A549 (cell line): Measurements from ENCODE around the gene ST13. TPM values are rescaled to one million over a fixed set of nuclear protein-coding genes. Genes with fewer than 3 reads are reported as not detected.
A peak's percentile ranks its signal among the peaks of the same experiment; 100 is the strongest.

Experiments
- ATAC-seq, 2 experiments: fragments of 200-7000 bp in 1 of 2; fragments of >200 bp in 1 of 2; cut with Nextera tagmentation in 1 of 2; cut with Tn5 transposase in 1 of 2; 3 replicates each; pipeline versions ENCODE4 v1.8.0 to v1.9.1; 2018 to 2020; ENCODE audit warnings: mild to moderate bottlenecking in 1 of 2, moderate library complexity in 1 of 2
- CTCF ChIA-PET: fragments of 300-600 bp; sonication (Branson Sonifier 250); formaldehyde crosslinking; extraction: SDS; loops from one replicate; lab custom pipeline; 2021; ENCODE audit warnings: antibody characterized with exemption, inconsistent platforms; lab: Yijun Ruan, JAX
- POLR2A ChIA-PET: fragments of 350-600 bp; formaldehyde crosslinking; extraction: SDS; loops from one replicate; lab custom pipeline; 2021; ENCODE audit warnings: antibody characterized with exemption, inconsistent platforms; lab: Yijun Ruan, JAX
- DNase-seq, 2 experiments: peaks; one replicate each; pipeline versions ENCODE4 v3.0.0 to v3.0.0-alpha.2; 2011 to 2016; ENCODE audit warnings: low read depth in 1 of 2, low spot score in 1 of 2
- FAIRE-seq: peaks from 2 replicates; lab custom pipeline; 2011; peaks lifted over from hg19 to GRCh38; lab: Jason Lieb, UNC
- H3K27ac ChIP-seq, 2 experiments: fragments of >200 bp; sonication (Bioruptor Twin); formaldehyde crosslinking; 3 replicates each; pipeline ENCODE4 v1.5.1; 2016 to 2017
- H3K4me1 ChIP-seq: fragments of >200 bp; sonication (Bioruptor Twin); formaldehyde crosslinking; 3 replicates; pipeline ENCODE4 v1.6.1; 2016
- H3K4me2 ChIP-seq: fragments of >200 bp; sonication (Bioruptor Twin); formaldehyde crosslinking; 3 replicates; pipeline ENCODE4 v1.6.1; 2016
- H3K4me3 ChIP-seq: fragments of >200 bp; sonication (Bioruptor Twin); formaldehyde crosslinking; 3 replicates; pipeline ENCODE4 v1.5.1; 2016
- H3K9me3 ChIP-seq: fragments of >200 bp; sonication (Bioruptor Twin); formaldehyde crosslinking; 3 replicates; pipeline ENCODE4 v1.6.1; 2016
- BHLHE40 ChIP-seq: IDR thresholded peaks from 2 replicates; pipeline ENCODE4 v1.6.1; 2012; ENCODE audit warnings: low read depth, low read length, inconsistent platforms
- CHD4 ChIP-seq: fragments of 200-600 bp; sonication (generic); IDR thresholded peaks from 2 replicates; pipeline ENCODE4 v1.6.1; 2016; ENCODE audit warnings: antibody characterized with exemption, mild to moderate bottlenecking, borderline replicate concordance
- EP300 ChIP-seq, 2 experiments: fragments of >200 bp; sonication (Bioruptor Twin); formaldehyde crosslinking; IDR thresholded peaks; 2 replicates in 1 of 2; 3 replicates in 1 of 2; pipeline ENCODE4 v1.6.1; 2016 to 2017
- JUN ChIP-seq, 2 experiments: fragments of >200 bp; sonication (Bioruptor Twin); formaldehyde crosslinking; IDR thresholded peaks; 2 replicates in 1 of 2; 3 replicates in 1 of 2; pipeline ENCODE4 v1.6.1; 2016 to 2017
- MAFK ChIP-seq: fragments of 450-650 bp; IDR thresholded peaks from 2 replicates; pipeline ENCODE4 v1.6.1; 2014; ENCODE audit not compliant: partially characterized antibody
- MYC ChIP-seq: IDR thresholded peaks from 2 replicates; pipeline ENCODE4 v1.6.1; 2012; ENCODE audit warnings: mild to moderate bottlenecking, inconsistent platforms, low read length, improper control_type of control experiment, borderline replicate concordance
- PHF8 ChIP-seq: fragments of 200-600 bp; sonication (generic); IDR thresholded peaks from 2 replicates; pipeline ENCODE4 v1.6.1; 2016; ENCODE audit warnings: low read depth, mild to moderate bottlenecking, antibody characterized with exemption, moderate library complexity, borderline replicate concordance
- POLR2A ChIP-seq: IDR thresholded peaks from 2 replicates; pipeline ENCODE4 v1.6.1; 2012; ENCODE audit warnings: mild to moderate bottlenecking, low read length
- POLR2AphosphoS2 ChIP-seq: conservative IDR thresholded peaks from 2 replicates; pipeline ENCODE4 v1.6.1; 2012; ENCODE audit warnings: low read length, improper control_type of control experiment, inconsistent platforms
- RAD21 ChIP-seq, 2 experiments: fragments of >200 bp in 1 of 2; sonication (Bioruptor Twin) in 1 of 2; formaldehyde crosslinking in 1 of 2; IDR thresholded peaks in 1 of 2; conservative IDR thresholded peaks in 1 of 2; 2 replicates in 1 of 2; 3 replicates in 1 of 2; pipeline ENCODE4 v1.6.1; 2012 to 2018; ENCODE audit warnings: inconsistent platforms in 1 of 2
- RARB ChIP-seq: fragments of 250-450 bp; sonication (Bioruptor Pico); IDR thresholded peaks from 2 replicates; pipeline ENCODE4 v1.8.0; 2021; ENCODE audit warnings: mild to moderate bottlenecking, moderate library complexity
- RNF2 ChIP-seq: fragments of 200-600 bp; sonication (generic); IDR thresholded peaks from 2 replicates; pipeline ENCODE4 v1.6.1; 2016; ENCODE audit warnings: low read depth, mild to moderate bottlenecking, antibody characterized with exemption, moderate library complexity, borderline replicate concordance
- USF2 ChIP-seq: fragments of 450-650 bp; IDR thresholded peaks from 2 replicates; pipeline ENCODE4 v1.6.1; 2014; ENCODE audit warnings: antibody characterized with exemption
- ZFP36 ChIP-seq: fragments of 450-650 bp; IDR thresholded peaks from 2 replicates; pipeline ENCODE4 v1.6.1; 2014; ENCODE audit warnings: borderline replicate concordance; ENCODE audit not compliant: partially characterized antibody
- ZNF302 ChIP-seq: fragments of 250-450 bp; sonication (Bioruptor Pico); IDR thresholded peaks from 2 replicates; pipeline ENCODE4 v1.9.0; 2021; ENCODE audit warnings: inconsistent platforms, mild to moderate bottlenecking, moderate library complexity
- WGBS: methylation state at CpG from one replicate; pipeline ENCODE4 v1.1.6; 2017; ENCODE audit errors: missing lambda C conversion rate; 5-methylcytosine and 5-hydroxymethylcytosine counted together
- polyA plus RNA-seq, 4 experiments: library from polyadenylated mRNA; depleted of rRNA in 3 of 4; stranded (reverse); fragments of >200 nt; fragmentation: RNase III in 1 of 4; extraction: RNeasy Plus Mini Kit Qiagen cat#74134 plus additional on column Dnase treatment in 1 of 4; gene quantifications; 2 replicates in 3 of 4; 3 replicates in 1 of 4; pipeline ENCODE4 v1.2.3, GENCODE V29; 2011 to 2017
- TF ChIP-seq, protein P1 (sequence below): fragments of >200 bp; sonication (Bioruptor Twin); formaldehyde crosslinking; IDR thresholded peaks from 3 replicates; pipeline ENCODE4 v1.5.1; 2016
- TF ChIP-seq, protein P2 (sequence below): IDR thresholded peaks from 2 replicates; pipeline ENCODE4 v1.6.1; 2012; ENCODE audit warnings: low read depth, borderline replicate concordance
- TF ChIP-seq, protein P3 (sequence below): IDR thresholded peaks from 2 replicates; pipeline ENCODE4 v1.6.1; 2012

Gene ST13
- polyA plus RNA-seq, 2 of the 4 experiments (the other 2 are of a cell fraction): 181 to 227 TPM

DNA sequence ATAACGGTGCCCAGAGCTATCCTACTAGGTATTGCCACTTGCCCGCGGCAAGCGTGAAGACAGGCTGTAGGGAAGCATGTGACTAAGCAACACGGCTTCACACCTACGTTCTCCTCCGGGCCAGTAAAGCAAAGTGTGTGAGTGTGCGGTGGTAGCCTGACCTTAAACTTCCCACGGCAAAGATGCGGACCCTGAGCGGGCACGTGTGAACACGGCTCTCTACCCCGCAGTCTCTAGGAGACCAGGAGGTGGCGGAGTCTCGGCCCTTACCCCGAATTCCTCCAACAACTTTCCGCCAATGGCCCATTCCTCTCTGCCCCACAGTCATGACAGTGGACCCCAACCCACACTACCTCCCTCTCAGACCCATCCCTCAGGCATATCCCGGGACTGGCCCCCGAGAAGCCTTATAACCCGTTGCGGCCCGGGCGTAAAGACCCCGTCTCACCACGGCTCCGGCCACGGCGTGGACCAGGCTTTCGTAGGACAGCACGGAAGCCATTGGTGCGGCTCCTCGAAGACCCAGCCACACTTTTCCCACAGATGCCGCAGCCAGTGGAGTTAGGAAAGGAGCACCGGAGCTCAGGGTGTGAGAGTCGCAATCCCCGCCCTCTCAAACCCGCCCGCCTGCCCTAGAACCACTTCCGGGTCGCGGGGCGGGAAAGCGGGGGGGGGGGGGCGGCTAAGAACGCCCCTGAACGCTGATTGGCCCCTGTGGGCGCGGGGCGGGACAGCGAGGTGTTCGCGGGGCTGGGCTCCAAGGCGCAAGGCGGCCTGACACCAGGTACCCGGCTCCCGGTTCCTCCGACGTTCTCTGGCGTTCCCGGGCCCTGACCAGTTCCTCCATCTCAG is 37.5 kb downstream of the ST13 start, which contains the start of gene SLC25A17:
SLC25A17 (minus strand) TSS at position 600 of the 852 bp plus-strand sequence; CDS start at position 502, 98 bp downstream.
- H3K4me2 ChIP-seq: peak within 1 kb of the TSS; percentile 96
- peak; percentile 78 to 82 for DNase-seq
- H3K9me3 ChIP-seq: no peaks in the 10 kb centered on the region
- ChIA-PET CTCF (interaction anchor here (0.6 to 2.3 kb wide), 9 partner anchors 9 to 1730 kb away, joined by 3 to 7 read pairs (median 4); partner anchors contain the start of gene DNAJB7), POLR2A (interaction anchor here (0.6 to 1.6 kb wide), 5 partner anchors 38 to 167 kb away, joined by 3 to 5 read pairs (median 4); partner anchors contain the start of genes ST13 and XPNPEP3)
- H3K4me1 ChIP-seq: peaks cover 19% of the 10 kb centered on the region; the same call in 2 of the 3 replicates
- H3K4me3 ChIP-seq: peak within 1 kb of the TSS; percentile 93
- peak; percentile 95 to 98 for ATAC-seq
- 1% methylated on average over 23 of the region's 61 CpGs for WGBS
- no peak for TF ChIP-seq ZFP36
- TF ChIP-seq EP300 (IDR thresholded peaks at IDR 0.05): no peak
- TF ChIP-seq, protein P1, sequence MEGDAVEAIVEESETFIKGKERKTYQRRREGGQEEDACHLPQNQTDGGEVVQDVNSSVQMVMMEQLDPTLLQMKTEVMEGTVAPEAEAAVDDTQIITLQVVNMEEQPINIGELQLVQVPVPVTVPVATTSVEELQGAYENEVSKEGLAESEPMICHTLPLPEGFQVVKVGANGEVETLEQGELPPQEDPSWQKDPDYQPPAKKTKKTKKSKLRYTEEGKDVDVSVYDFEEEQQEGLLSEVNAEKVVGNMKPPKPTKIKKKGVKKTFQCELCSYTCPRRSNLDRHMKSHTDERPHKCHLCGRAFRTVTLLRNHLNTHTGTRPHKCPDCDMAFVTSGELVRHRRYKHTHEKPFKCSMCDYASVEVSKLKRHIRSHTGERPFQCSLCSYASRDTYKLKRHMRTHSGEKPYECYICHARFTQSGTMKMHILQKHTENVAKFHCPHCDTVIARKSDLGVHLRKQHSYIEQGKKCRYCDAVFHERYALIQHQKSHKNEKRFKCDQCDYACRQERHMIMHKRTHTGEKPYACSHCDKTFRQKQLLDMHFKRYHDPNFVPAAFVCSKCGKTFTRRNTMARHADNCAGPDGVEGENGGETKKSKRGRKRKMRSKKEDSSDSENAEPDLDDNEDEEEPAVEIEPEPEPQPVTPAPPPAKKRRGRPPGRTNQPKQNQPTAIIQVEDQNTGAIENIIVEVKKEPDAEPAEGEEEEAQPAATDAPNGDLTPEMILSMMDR: 0 out of 3 replicates have a peak, but pooled peaks have one; percentile 16
- no peak for TF ChIP-seq POLR2AphosphoS2
- no peak for TF ChIP-seq RARB (CRISPR knock-in tag)
- no peak for TF ChIP-seq MAFK
- TF ChIP-seq POLR2A: peak; percentile 55
- TF ChIP-seq, protein P2, sequence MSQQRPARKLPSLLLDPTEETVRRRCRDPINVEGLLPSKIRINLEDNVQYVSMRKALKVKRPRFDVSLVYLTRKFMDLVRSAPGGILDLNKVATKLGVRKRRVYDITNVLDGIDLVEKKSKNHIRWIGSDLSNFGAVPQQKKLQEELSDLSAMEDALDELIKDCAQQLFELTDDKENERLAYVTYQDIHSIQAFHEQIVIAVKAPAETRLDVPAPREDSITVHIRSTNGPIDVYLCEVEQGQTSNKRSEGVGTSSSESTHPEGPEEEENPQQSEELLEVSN: peak; percentile 42; the same call in 1 of the 2 replicates
- TF ChIP-seq, protein P3, sequence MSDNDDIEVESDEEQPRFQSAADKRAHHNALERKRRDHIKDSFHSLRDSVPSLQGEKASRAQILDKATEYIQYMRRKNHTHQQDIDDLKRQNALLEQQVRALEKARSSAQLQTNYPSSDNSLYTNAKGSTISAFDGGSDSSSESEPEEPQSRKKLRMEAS: peak; percentile 72
- TF ChIP-seq MYC: peak; percentile 54; the same call in 1 of the 2 replicates
- peak; percentile 18 to 47; a peak in 2 of 5 replicates for TF ChIP-seq JUN (IDR thresholded peaks at IDR 0.05)
- TF ChIP-seq BHLHE40: 0 out of 2 replicates have a peak, but pooled peaks have one; percentile 38
- 0 out of 2 replicates have a peak, but pooled peaks have one; percentile 19 for TF ChIP-seq USF2
- peak; percentile 57; the same call in 1 of the 2 replicates for TF ChIP-seq PHF8
- no peak for FAIRE-seq
- peak within 1 kb of the TSS; percentile 92 for H3K27ac ChIP-seq

GRCh38 chr22:40818192-40818746 is 38.2 kb downstream of the ST13 start:
- TF ChIP-seq CHD4 (no peak), BHLHE40 (no peak), MAFK (no peak), RNF2 (no peak), EP300 (IDR thresholded peaks at IDR 0.05) (no peak), RAD21 (conservative IDR thresholded peaks at IDR 0.05 in 1 of 2, IDR thresholded peaks at IDR 0.05 in 1 of 2) (no peak), ZNF302 (CRISPR knock-in tag) (no peak)
- FAIRE-seq: no peak
- WGBS: 22% methylated on average over 14 of the region's 14 CpGs

More at GRCh38 chr22:40818192-40818746, 38.2 kb downstream of the ST13 start:
- ATAC-seq (no peak; a peak in 1 of 6 replicates), DNase-seq (no peak)
- Histone ChIP-seq H3K4me1 (peaks cover 19% of the 10 kb centered on the region; the same call in 2 of the 3 replicates), H3K4me2 (peak overlapping the region; percentile 77), H3K4me3 (peak overlapping the region; percentile 93), H3K9me3 (no peaks in the 10 kb centered on the region), H3K27ac (peak overlapping the region; percentile 92)
- POLR2A ChIA-PET: interaction anchor here (1.2 to 1.6 kb wide), 2 partner anchors 39 to 166 kb away, joined by 4 to 5 read pairs; partner anchors contain the start of genes ST13 and XPNPEP3
- CTCF ChIA-PET: interaction anchor here (0.7 to 2.3 kb wide), 5 partner anchors 8 to 1729 kb away, joined by 3 to 7 read pairs (median 4); no protein-coding TSS in a partner anchor
